Stomach (tissue), 9 donors: ENCODE results near the gene DUSP16. TPM values are rescaled to one million over a fixed set of nuclear protein-coding genes. Genes with fewer than 3 reads are reported as not detected.

Source experiments
- DNase-seq, 2 donors: peaks; one replicate each; pipeline versions ENCODE4 v3.0.0 to v3.0.0-alpha.2; 2013 to 2019
- H3K27ac ChIP-seq, 5 donors: fragments of 200-600 bp in 4 of 5; sonication (generic) in 4 of 5; one replicate each; pipeline ENCODE4 v1.5.1; 2013 to 2019; ENCODE audit warnings: mild to moderate bottlenecking in 1 of 5, moderate library complexity in 1 of 5
- H3K27me3 ChIP-seq, 3 donors: fragments of 200-600 bp; sonication (generic); one replicate each; pipeline ENCODE4 v1.5.1; 2017 to 2019; ENCODE audit warnings: mixed run types in 1 of 3
- H3K36me3 ChIP-seq, 4 donors: fragments of 200-600 bp; sonication (generic); 1 replicate in 3 of 4; 2 replicates in 1 of 4; pipeline ENCODE4 v1.5.1; 2016 to 2019
- H3K4me1 ChIP-seq, 4 donors: fragments of 200-600 bp; sonication (generic); one replicate each; pipeline ENCODE4 v1.5.1; 2016 to 2019
- H3K4me3 ChIP-seq, 4 donors: fragments of 200-600 bp; sonication (generic) in 3 of 4; one replicate each; pipeline ENCODE4 v1.5.1; 2016 to 2019; ENCODE audit warnings: mild to moderate bottlenecking in 1 of 4
- H3K9me3 ChIP-seq, 4 donors: fragments of 200-600 bp; sonication (generic); one replicate each; pipeline ENCODE4 v1.5.1; 2016 to 2019
- CTCF ChIP-seq, 7 experiments: fragments of 450-650 bp in 4 of 7; fragments of 200-600 bp in 3 of 7; sonication (generic) in 3 of 7; IDR thresholded peaks; one replicate each; pipeline ENCODE4 v1.5.1; 2016 to 2019; ENCODE audit warnings: antibody characterized with exemption in 7 of 7, control low read depth in 2 of 7, mild to moderate bottlenecking in 1 of 7
- EP300 ChIP-seq: sonication (generic); formaldehyde crosslinking; IDR thresholded peaks from one replicate; pipeline ENCODE4 v1.6.1; 2017; ENCODE audit warnings: antibody characterized with exemption
- POLR2A ChIP-seq, 4 donors: fragments of 450-650 bp; IDR thresholded peaks; one replicate each; pipeline ENCODE4 v1.6.1; 2016; ENCODE audit warnings: antibody characterized with exemption in 4 of 4, control low read depth in 2 of 4, mild to moderate bottlenecking in 1 of 4, moderate library complexity in 1 of 4
- POLR2AphosphoS5 ChIP-seq, 3 donors: sonication (generic); formaldehyde crosslinking; IDR thresholded peaks; one replicate each; pipeline ENCODE4 v1.6.1; 2016; ENCODE audit warnings: antibody characterized with exemption in 3 of 3
- WGBS, 5 donors: extraction: QIAGEN DNeasy Blood & Tissue Kit in 3 of 5; methylation state at CpG; one replicate each; pipeline versions ENCODE4 v1.1.5 to v1.1.7; 2013 to 2018; 5-methylcytosine and 5-hydroxymethylcytosine counted together
- intact Hi-C: fragments of 100-400 bp; cut with DNase I; formaldehyde crosslinking; loops from one replicate; pipeline ENCODE4 v1.15.1; 2023; ENCODE audit warnings: low total_unique reads
- polyA plus RNA-seq, 3 donors: library from polyadenylated mRNA; stranded (reverse); fragments of 200-250 nt; gene quantifications; one replicate each; pipeline ENCODE4 v1.2.3, GENCODE V29; 2013
- total RNA-seq, 5 donors: library from RNA; depleted of rRNA; stranded (reverse); fragments of >200 nt; gene quantifications; one replicate each; pipeline versions ENCODE4 v1.1.0 to v1.2.3, GENCODE V29; 2014 to 2016
- donor health status: healthy with polysubstance abuse.
- donor health status: Bipolar disorder and iron deficiency.
- donor health status: healthy.

Gene DUSP16
- total and polyA plus RNA-seq, 8 donors: 4.9 to 34.8 (median 22.6) TPM

GRCh38 chr12:12481631-12482030, 81.0 kb downstream of the DUSP16 start:
- intact Hi-C loops: no loop called here
- no peak for DNase-seq

GRCh38 chr12:12480074-12480473, 82.6 kb downstream of the DUSP16 start:
- Histone ChIP-seq H3K4me1 (peaks cover 0 to 7% (median 2%) of the 10 kb centered on the region in 4 donors), H3K4me3 (no peak overlapping the region), H3K9me3 (no peaks in the 10 kb centered on the region), H3K27ac (no peak overlapping the region), H3K36me3 (peaks cover 25 to 87% (median 83%) of the 10 kb centered on the region in 4 donors), H3K27me3 (no peaks in the 10 kb centered on the region)
- DNase-seq: no peak
- intact Hi-C loops: no loop called here
- TF ChIP-seq EP300: no peak
- no peak for TF ChIP-seq POLR2A (IDR thresholded peaks at IDR 0.05)
- TF ChIP-seq CTCF (IDR thresholded peaks at IDR 0.05): no peak
- TF ChIP-seq POLR2AphosphoS5 (IDR thresholded peaks at IDR 0.05): no peak
- WGBS, 5 donors: 93 to 99% (median 97%) methylated on average over 5 of the region's 5 CpGs

More at GRCh38 chr12:12481631-12482030, 81.0 kb downstream of the DUSP16 start:
- no peak overlapping the region for H3K4me3 ChIP-seq
- 41 to 64% (median 54%) methylated on average over 2 of the region's 2 CpGs for WGBS, 5 donors
- H3K9me3 ChIP-seq: no peaks in the 10 kb centered on the region
- TF ChIP-seq POLR2AphosphoS5 (IDR thresholded peaks at IDR 0.05) (no peak), CTCF (IDR thresholded peaks at IDR 0.05) (no peak), EP300 (no peak), POLR2A (IDR thresholded peaks at IDR 0.05) (no peak)
- H3K4me1 ChIP-seq: peaks cover 0 to 7% (median 0%) of the 10 kb centered on the region in 4 donors
- H3K36me3 ChIP-seq: peaks cover 25 to 87% (median 85%) of the 10 kb centered on the region in 4 donors
- H3K27me3 ChIP-seq: no peaks in the 10 kb centered on the region
- peak overlapping the region in 4 of 5 donors; percentile 7 to 61 (median 24) for H3K27ac ChIP-seq

GRCh38 chr12:12477532-12477890, 85.2 kb downstream of the DUSP16 start:
- no peaks in the 10 kb centered on the region for H3K9me3 ChIP-seq
- peaks cover 0 to 5% (median 0%) of the 10 kb centered on the region in 4 donors for H3K4me1 ChIP-seq
- peaks cover 21 to 78% (median 74%) of the 10 kb centered on the region in 4 donors for H3K36me3 ChIP-seq
- no peak for TF ChIP-seq EP300
- intact Hi-C loops: no loop called here
- 94 to 97% (median 95%) methylated on average over 9 to 14 of the region's 14 CpGs for WGBS, 5 donors
- no peak overlapping the region for H3K27ac ChIP-seq
- no peak for DNase-seq
- no peak overlapping the region for H3K4me3 ChIP-seq
- no peaks in the 10 kb centered on the region for H3K27me3 ChIP-seq

GRCh38 chr12:12476857-12477531, 85.7 kb downstream of the DUSP16 start:
- no peaks in the 10 kb centered on the region for H3K27me3 ChIP-seq
- WGBS, 5 donors: 92 to 97% (median 94%) methylated on average over 21 of the region's 21 CpGs
- H3K9me3 ChIP-seq: no peaks in the 10 kb centered on the region
- no peak overlapping the region for H3K27ac ChIP-seq
- DNase-seq: no peak
- intact Hi-C loops: no loop called here
- H3K36me3 ChIP-seq: peaks cover 19 to 73% (median 70%) of the 10 kb centered on the region in 4 donors
- H3K4me3 ChIP-seq: no peak overlapping the region
- H3K4me1 ChIP-seq: peaks cover 0 to 5% (median 0%) of the 10 kb centered on the region in 4 donors
- TF ChIP-seq POLR2A (IDR thresholded peaks at IDR 0.05) (no peak), POLR2AphosphoS5 (IDR thresholded peaks at IDR 0.05) (no peak), CTCF (IDR thresholded peaks at IDR 0.05) (no peak), EP300 (no peak)
